SK-N-SH (cell line): ENCODE results near the gene TRPC4. TPM values are rescaled to one million over a fixed set of nuclear protein-coding genes. Genes with fewer than 3 reads are reported as not detected.
A peak's percentile ranks its signal among the peaks of the same experiment; 100 is the strongest.

Source experiments
- CTCF ChIA-PET: fragments of 300-600, 350-600 bp; formaldehyde crosslinking; extraction: SDS; loops from one replicate; lab custom pipeline; 2021; lab: Yijun Ruan, JAX
- POLR2A ChIA-PET: fragments of 350-600 bp; sonication (Branson Sonifier 250); formaldehyde crosslinking; extraction: SDS; loops from one replicate; lab custom pipeline; 2020; ENCODE audit warnings: antibody characterized with exemption, inconsistent platforms; lab: Yijun Ruan, JAX
- DNase-seq: peaks from one replicate; pipeline ENCODE4 v3.0.0; 2012
- H2AFZ ChIP-seq: fragments of 200-600 bp; sonication (generic); 2 replicates; pipeline ENCODE4 v1.8.1; 2016; ENCODE audit warnings: antibody characterized with exemption, mild to moderate bottlenecking, low read depth
- H3F3A ChIP-seq: fragments of 200-600 bp; sonication (generic); replicated peaks from 2 replicates; pipeline ENCODE3; 2016; ENCODE audit warnings: antibody characterized with exemption, mild to moderate bottlenecking; ENCODE audit not compliant: insufficient read depth
- H3K27ac ChIP-seq, 2 experiments: fragments of 200-500 bp in 1 of 2; fragments of 200-600 bp in 1 of 2; sonication (Bioruptor generic) in 1 of 2; sonication (generic), shearing (Covaris generic) in 1 of 2; 2 replicates each; pipeline versions ENCODE4 v1.5.1 to v1.6.1; 2014 to 2016; ENCODE audit warnings: low read depth in 2 of 2, inconsistent platforms in 1 of 2, low read length in 1 of 2, mild to moderate bottlenecking in 1 of 2, mixed read lengths in 1 of 2
- H3K27me3 ChIP-seq: fragments of 200-600 bp; sonication (generic), shearing (Covaris generic); 2 replicates; pipeline ENCODE4 v1.6.1; 2016; ENCODE audit warnings: mixed run types; ENCODE audit not compliant: insufficient read depth
- H3K36me3 ChIP-seq, 2 experiments: fragments of 200-500 bp in 1 of 2; fragments of 200-600 bp in 1 of 2; sonication (Bioruptor generic) in 1 of 2; sonication (generic) in 1 of 2; replicated peaks in 1 of 2; 2 replicates each; pipeline versions ENCODE3 to v1.5.1; 2014 to 2016; ENCODE audit warnings: low read length in 1 of 2, mild to moderate bottlenecking in 1 of 2; ENCODE audit not compliant: insufficient read depth in 2 of 2, control insufficient read depth in 1 of 2
- H3K4me1 ChIP-seq, 2 experiments: fragments of 200-500 bp in 1 of 2; fragments of 200-600 bp in 1 of 2; sonication (Bioruptor generic) in 1 of 2; sonication (generic), shearing (Covaris generic) in 1 of 2; 2 replicates each; pipeline versions ENCODE4 v1.5.1 to v1.6.1; 2014 to 2016; ENCODE audit warnings: low read depth in 1 of 2, low read length in 1 of 2, mixed run types in 1 of 2; ENCODE audit not compliant: insufficient read depth in 2 of 2, control insufficient read depth in 1 of 2
- H3K4me2 ChIP-seq: fragments of 200-600 bp; sonication (generic), shearing (Covaris generic); 2 replicates; pipeline ENCODE4 v1.6.1; 2017; ENCODE audit warnings: mixed run types
- H3K4me3 ChIP-seq, 2 experiments: fragments of 200-500 bp in 1 of 2; fragments of 200-600 bp in 1 of 2; sonication (Bioruptor generic) in 1 of 2; sonication (generic), shearing (Covaris generic) in 1 of 2; 2 replicates each; pipeline versions ENCODE4 v1.5.1 to v1.8.1; 2014 to 2016; ENCODE audit warnings: low read depth in 2 of 2, inconsistent platforms in 1 of 2, low read length in 1 of 2, mild to moderate bottlenecking in 1 of 2, mixed read lengths in 1 of 2, moderate library complexity in 1 of 2
- H3K79me2 ChIP-seq: fragments of 200-600 bp; sonication (generic); 2 replicates; pipeline ENCODE4 v1.8.1; 2017; ENCODE audit warnings: mild to moderate bottlenecking; ENCODE audit not compliant: insufficient read depth
- H3K9ac ChIP-seq: fragments of 200-600 bp; sonication (generic); 2 replicates; pipeline ENCODE4 v1.6.1; 2017; ENCODE audit warnings: mixed run types
- H3K9me2 ChIP-seq: fragments of 200-600 bp; sonication (generic); 2 replicates; pipeline ENCODE4 v1.6.1; 2017; ENCODE audit warnings: mixed run types
- H3K9me3 ChIP-seq: fragments of 200-600 bp; sonication (generic); 2 replicates; pipeline ENCODE4 v1.6.1; 2017; ENCODE audit warnings: mixed run types, mild to moderate bottlenecking, moderate library complexity
- H4K20me1 ChIP-seq: fragments of 200-600 bp; sonication (generic); 2 replicates; pipeline ENCODE4 v1.6.1; 2017; ENCODE audit warnings: mild to moderate bottlenecking, mixed run types; ENCODE audit not compliant: insufficient read depth
- CHD2 ChIP-seq: fragments of 150-350 bp; IDR thresholded peaks from 2 replicates; pipeline ENCODE4 v1.6.1; 2018; ENCODE audit warnings: low read length; ENCODE audit not compliant: partially characterized antibody
- EP300 ChIP-seq, 2 experiments: IDR thresholded peaks; 2 replicates each; pipeline versions ENCODE4 v1.4.0 to v1.6.1; 2012; ENCODE audit warnings: borderline replicate concordance in 1 of 2, low read depth in 1 of 2, low read length in 1 of 2
- EZH2phosphoT487 ChIP-seq: fragments of 200-600 bp; sonication (generic); IDR thresholded peaks from 2 replicates; pipeline ENCODE4 v1.6.1; 2017; ENCODE audit warnings: low read depth, mixed run types, mild to moderate bottlenecking, antibody characterized with exemption, moderate library complexity, borderline replicate concordance
- FOSL2 ChIP-seq: IDR thresholded peaks from 2 replicates; pipeline ENCODE4 v1.4.0; 2012; ENCODE audit warnings: low read depth, mild to moderate bottlenecking, moderate library complexity, borderline replicate concordance
- FOXM1 ChIP-seq: IDR thresholded peaks from 2 replicates; pipeline ENCODE4 v1.4.0; 2012; ENCODE audit warnings: low read depth, mild to moderate bottlenecking
- GABPA ChIP-seq: IDR thresholded peaks from 2 replicates; pipeline ENCODE4 v1.4.0; 2012; ENCODE audit warnings: low read depth, mild to moderate bottlenecking
- JUND ChIP-seq: IDR thresholded peaks from 2 replicates; pipeline ENCODE4 v1.4.0; 2012
- MEF2A ChIP-seq: IDR thresholded peaks from 2 replicates; pipeline ENCODE4 v1.4.0; 2012; ENCODE audit warnings: low read depth, borderline replicate concordance
- NFIC ChIP-seq: IDR thresholded peaks from 2 replicates; pipeline ENCODE4 v1.4.0; 2012; ENCODE audit warnings: borderline replicate concordance
- PBX3 ChIP-seq: IDR thresholded peaks from 2 replicates; pipeline ENCODE4; 2012
- POLR2AphosphoS5 ChIP-seq: IDR thresholded peaks from 2 replicates; pipeline ENCODE4 v1.6.1; 2012; ENCODE audit warnings: low read depth, low read length
- SMC3 ChIP-seq: IDR thresholded peaks from 2 replicates; pipeline ENCODE4 v1.6.1; 2012; ENCODE audit warnings: low read depth, low read length, improper control_type of control experiment
- TCF12 ChIP-seq: IDR thresholded peaks from 2 replicates; pipeline ENCODE4 v1.4.0; 2012
- TEAD4 ChIP-seq: IDR thresholded peaks from 2 replicates; pipeline ENCODE4 v1.4.0; 2012; ENCODE audit warnings: mild to moderate bottlenecking, borderline replicate concordance; ENCODE audit not compliant: insufficient read depth
- USF1 ChIP-seq: IDR thresholded peaks from 2 replicates; pipeline ENCODE4 v1.4.0; 2012; ENCODE audit warnings: low read depth, borderline replicate concordance
- USF2 ChIP-seq: fragments of 150-350 bp; IDR thresholded peaks from 2 replicates; pipeline ENCODE4 v1.6.1; 2017; ENCODE audit warnings: antibody characterized with exemption, low read length, low read depth, borderline replicate concordance
- YY1 ChIP-seq: IDR thresholded peaks from 2 replicates; pipeline ENCODE4 v1.4.0; 2012; ENCODE audit warnings: low read depth, mild to moderate bottlenecking
- WGBS: methylation state at CpG from one replicate; pipeline ENCODE4 v1.1.6; 2017; ENCODE audit warnings: low lambda C conversion rate; 5-methylcytosine and 5-hydroxymethylcytosine counted together
- polyA plus RNA-seq, 3 experiments: library from polyadenylated mRNA; depleted of rRNA; stranded (reverse); fragments of >200 nt; gene quantifications; 2 replicates each; pipeline ENCODE4 v1.2.3, GENCODE V29; 2012

TRPC4 gene
- polyA plus RNA-seq, 1 of the 3 experiments (the other 2 are of a cell fraction): not detected

- Histone ChIP-seq H3K4me1 (peaks cover 0 to 6% of the 10 kb centered on the region in 2 experiments; a peak in 2 of 4 replicates), H3K9ac (peak overlapping the region; percentile 40; the same call in 1 of the 2 replicates), H3K9me3 (no peaks in the 10 kb centered on the region), H3K27me3 (no peaks in the 10 kb centered on the region), H3K4me2 (peak overlapping the region; percentile 26; the same call in 1 of the 2 replicates), H3F3A (peaks cover 35% of the 10 kb centered on the region), H3K36me3 (no peaks in the 10 kb centered on the region), H3K79me2 (no peaks in the 10 kb centered on the region)
- CTCF ChIA-PET: interaction anchor here (0.7 kb wide), 1 partner anchor 9 kb away, joined by 3 read pairs; no protein-coding TSS in a partner anchor
- 8% methylated on average over 7 of the region's 7 CpGs for WGBS
- TF ChIP-seq EP300 (IDR thresholded peaks at IDR 0.05; ENCODE audit: borderline replicate concordance in 1 of 2, low read depth in 1 of 2, low read length in 1 of 2): peak in 1 of 2 experiments; percentile 76; a peak in 2 of 4 replicates
- no peak for TF ChIP-seq EZH2phosphoT487
- TF ChIP-seq MEF2A: no peak; the same call in 1 of the 2 replicates
- TF ChIP-seq SMC3: no peak
- peak; percentile 95 for TF ChIP-seq FOSL2
- peak; percentile 70 for TF ChIP-seq PBX3
- peak; percentile 87 for TF ChIP-seq JUND
- TF ChIP-seq TCF12: peak; percentile 67
- peak; percentile 68; the same call in 1 of the 2 replicates for TF ChIP-seq TEAD4
- no peak for TF ChIP-seq YY1
- no peak for TF ChIP-seq USF1
- TF ChIP-seq FOXM1: no peak
- TF ChIP-seq POLR2AphosphoS5: no peak
- TF ChIP-seq USF2: no peak
- TF ChIP-seq NFIC: peak; percentile 37; the same call in 1 of the 2 replicates
- TF ChIP-seq, all 33 proteins: peak for 7
- Histone ChIP-seq H3K4me3 (no peak overlapping the region), H4K20me1 (no peaks in the 10 kb centered on the region), H3K27ac (peak overlapping the region in 1 of 2 experiments; percentile 92; a peak in 3 of 4 replicates), H2AFZ (no peak overlapping the region; the same call in 1 of the 2 replicates), H3K9me2 (no peaks in the 10 kb centered on the region)
- DNase-seq: no peak
- POLR2A ChIA-PET: no interaction called here
Observed at GRCh38 chr13:37656247-37656940, 213.2 kb downstream of the TRPC4 start.

- H3K4me3 ChIP-seq: no peak overlapping the region
- no peak overlapping the region for H3K4me2 ChIP-seq
- H3K9me3 ChIP-seq: no peaks in the 10 kb centered on the region
- H3K79me2 ChIP-seq: no peaks in the 10 kb centered on the region
- H4K20me1 ChIP-seq: no peaks in the 10 kb centered on the region
- H3K27me3 ChIP-seq: no peaks in the 10 kb centered on the region
- POLR2A ChIA-PET: no interaction called here
- DNase-seq: no peak
- 29% methylated on average over 1 of the region's 1 CpG for WGBS
- no peak overlapping the region for H3K27ac ChIP-seq
- H3K9ac ChIP-seq: no peak overlapping the region
- no peaks in the 10 kb centered on the region for H3K36me3 ChIP-seq
- CTCF ChIA-PET: no interaction called here
- H3K4me1 ChIP-seq: peaks cover 0 to 6% of the 10 kb centered on the region in 2 experiments; a peak in 2 of 4 replicates
- H2AFZ ChIP-seq: no peak overlapping the region
- H3F3A ChIP-seq: peaks cover 39% of the 10 kb centered on the region
- TF ChIP-seq CHD2 (no peak), TCF12 (no peak), GABPA (no peak), EP300 (IDR thresholded peaks at IDR 0.05; ENCODE audit: borderline replicate concordance in 1 of 2, low read depth in 1 of 2, low read length in 1 of 2) (no peak), TEAD4 (no peak), POLR2AphosphoS5 (no peak)
- H3K9me2 ChIP-seq: no peaks in the 10 kb centered on the region
Observed at GRCh38 chr13:37652596-37652995, 217.0 kb downstream of the TRPC4 start.
